HUES48 (cell line): ENCODE data around the gene ICOS.
"Not testable (repeated sequence)": the region's sequence is repeated elsewhere in the genome, so short reads cannot be mapped to it uniquely, and the experiment has no call there.

ENCODE experiments used
- H3K27ac ChIP-seq: one replicate; pipeline ENCODE4 v1.7.0; 2013; ENCODE audit warnings: low read depth, low read length, inconsistent platforms
- H3K27me3 ChIP-seq: 2 replicates; pipeline ENCODE4 v1.6.1; 2013; ENCODE audit warnings: mild to moderate bottlenecking, low read length; ENCODE audit not compliant: control insufficient read depth, insufficient read depth
- H3K36me3 ChIP-seq: 2 replicates; pipeline ENCODE4 v1.6.1; 2013; ENCODE audit warnings: low read length; ENCODE audit not compliant: control insufficient read depth, insufficient read depth
- H3K4me1 ChIP-seq: 2 replicates; pipeline ENCODE4 v1.6.1; 2013; ENCODE audit warnings: mild to moderate bottlenecking, low read length; ENCODE audit not compliant: control insufficient read depth, insufficient read depth
- H3K4me3 ChIP-seq: 2 replicates; pipeline ENCODE4 v1.5.1; 2013; ENCODE audit warnings: mild to moderate bottlenecking, low read depth, low read length
- H3K9ac ChIP-seq: 2 replicates; pipeline ENCODE4 v1.6.1; 2013; ENCODE audit warnings: mild to moderate bottlenecking, low read depth, low read length, moderate library complexity
- H3K9me3 ChIP-seq: 2 replicates; pipeline ENCODE4 v1.6.1; 2013; ENCODE audit warnings: low read length; ENCODE audit not compliant: control insufficient read depth, insufficient read depth

Gene ICOS

DNA sequence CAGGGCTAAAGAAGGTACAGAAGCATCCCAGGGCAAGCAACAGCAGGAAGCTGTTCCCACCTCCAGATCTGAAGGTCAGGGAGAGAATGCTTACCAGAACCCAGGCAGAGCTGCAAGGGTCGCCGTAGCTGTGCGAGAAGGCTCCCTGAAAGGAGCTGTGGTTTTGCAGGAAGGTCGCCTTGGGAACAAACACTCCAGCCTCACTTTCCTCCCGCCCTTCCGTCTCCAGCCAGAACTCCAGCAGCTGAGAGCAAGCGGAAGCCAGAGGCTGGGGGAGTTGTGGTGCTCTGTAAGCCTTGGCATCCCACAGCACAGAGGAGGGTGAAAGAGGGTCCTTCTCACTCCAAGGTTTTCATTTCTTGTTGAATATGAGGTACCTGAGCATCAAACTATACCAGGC lies 18.3 kb upstream of the ICOS start:
- H3K27ac ChIP-seq = no peak overlapping the region
- H3K4me3 ChIP-seq = no peak overlapping the region
- no peaks in the 10 kb centered on the region for H3K4me1 ChIP-seq
- H3K27me3 ChIP-seq = no peaks in the 10 kb centered on the region
- no peaks in the 10 kb centered on the region for H3K36me3 ChIP-seq
- H3K9me3 ChIP-seq = no peaks in the 10 kb centered on the region
- no peak overlapping the region for H3K9ac ChIP-seq

DNA sequence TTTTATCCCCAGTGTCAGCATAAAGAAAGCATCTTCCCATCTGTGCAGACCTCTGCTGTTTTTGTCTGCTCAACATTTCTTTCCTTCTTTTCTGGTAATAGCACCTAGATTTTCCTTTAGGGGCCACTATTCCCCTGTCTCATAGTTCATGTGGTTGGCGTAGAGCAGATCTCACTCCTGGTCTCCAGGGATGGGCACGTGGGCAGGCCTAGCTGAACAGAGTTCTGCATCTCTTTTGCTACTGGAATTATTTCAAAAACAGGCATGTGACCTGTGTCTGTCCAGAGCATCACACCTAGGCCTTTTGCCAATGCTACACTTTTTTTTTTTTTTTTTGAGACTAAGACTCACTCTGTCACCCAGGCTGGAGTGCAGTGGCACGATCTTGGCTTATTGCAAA lies 17.7 kb upstream of the ICOS start:
- Histone ChIP-seq H3K9me3 (no peaks in the 10 kb centered on the region), H3K4me3 (no peak overlapping the region), H3K27me3 (no peaks in the 10 kb centered on the region)

DNA sequence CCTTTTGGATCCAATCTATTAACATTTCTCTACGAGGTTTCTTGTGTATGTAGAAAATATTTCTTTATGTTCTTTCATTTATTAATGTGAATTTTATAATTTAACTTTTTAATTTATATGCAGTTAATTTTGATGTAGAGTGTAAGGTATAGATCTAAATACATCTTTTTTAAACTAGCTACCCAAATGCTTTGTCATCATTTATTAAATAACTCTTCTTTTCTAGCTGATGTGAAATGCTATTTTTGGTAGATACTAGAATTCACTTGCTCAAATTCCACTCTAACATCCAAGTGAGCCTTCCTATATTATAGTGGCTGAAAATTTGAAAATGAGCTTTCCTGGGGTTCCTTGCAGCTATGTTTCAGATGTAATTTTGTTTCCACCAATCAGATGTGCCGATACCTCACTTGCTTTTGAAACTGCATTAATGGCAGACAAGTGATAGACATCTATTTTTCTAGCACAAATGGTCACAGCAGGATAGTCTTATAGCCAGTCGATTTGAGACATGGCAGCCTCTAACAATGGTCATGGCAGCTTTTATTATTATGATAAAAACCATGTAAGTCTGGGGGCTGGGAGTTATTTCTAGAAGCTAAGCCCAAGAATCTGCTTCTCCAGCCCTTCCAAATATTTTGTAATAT lies 10.9 kb upstream of the ICOS start:
- Histone ChIP-seq H3K36me3 (no peaks in the 10 kb centered on the region), H3K4me3 (no peak overlapping the region), H3K4me1 (no peaks in the 10 kb centered on the region)

More for the DNA sequence above, 17.7 kb upstream of the ICOS start:
- no peaks in the 10 kb centered on the region for H3K4me1 ChIP-seq
- H3K27ac ChIP-seq = no peak overlapping the region
- H3K9ac ChIP-seq = no peak overlapping the region
- H3K36me3 ChIP-seq = no peaks in the 10 kb centered on the region

DNA sequence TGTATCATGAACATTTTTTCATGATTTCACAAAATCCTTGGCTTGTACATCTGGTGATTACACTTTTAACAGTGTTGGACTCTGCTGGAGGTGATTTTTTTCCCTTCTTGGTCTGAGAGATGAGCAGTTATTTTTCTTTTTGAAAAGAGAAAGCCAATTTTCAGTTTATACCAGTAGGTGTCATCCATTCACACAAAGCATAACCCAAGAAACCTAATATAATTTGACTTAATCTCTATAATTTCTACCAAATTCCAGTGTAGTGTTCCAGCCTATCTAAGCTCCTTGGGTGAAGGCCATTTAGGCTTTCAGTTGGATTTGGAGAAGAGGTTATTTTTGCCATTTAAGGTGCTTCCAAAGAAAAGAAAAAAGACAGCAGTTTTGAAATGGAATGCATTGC lies 7.7 kb upstream of the ICOS start:
- Histone ChIP-seq H3K27me3 (no peaks in the 10 kb centered on the region), H3K9me3 (no peaks in the 10 kb centered on the region), H3K9ac (no peak overlapping the region), H3K27ac (no peak overlapping the region), H3K36me3 (no peaks in the 10 kb centered on the region), H3K4me3 (no peak overlapping the region), H3K4me1 (no peaks in the 10 kb centered on the region)

More for the DNA sequence above, 10.9 kb upstream of the ICOS start:
- H3K9me3 ChIP-seq = no peaks in the 10 kb centered on the region
- no peak overlapping the region for H3K27ac ChIP-seq
- no peaks in the 10 kb centered on the region for H3K27me3 ChIP-seq
- H3K9ac ChIP-seq = no peak overlapping the region

DNA sequence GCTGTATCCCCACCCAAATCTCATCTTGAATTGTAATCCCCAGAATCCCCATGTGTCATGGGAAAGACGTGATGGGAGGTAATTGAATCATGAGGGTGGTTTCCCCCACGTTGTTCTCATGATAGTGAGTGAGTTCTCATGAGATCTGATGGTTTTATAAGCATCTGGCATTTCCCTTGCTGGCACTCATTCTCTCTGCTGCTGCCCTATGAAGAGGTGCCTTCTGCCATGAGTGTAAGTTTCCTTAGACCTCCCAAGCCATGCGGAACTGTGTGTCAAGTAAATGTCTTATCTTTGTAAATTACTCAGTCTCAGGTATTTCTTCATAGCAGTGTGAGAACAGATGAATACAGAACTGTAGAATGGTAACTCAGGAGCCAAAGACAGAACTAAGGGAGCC lies 5.3 kb upstream of the ICOS start:
- not testable (repeated sequence) for H3K9ac ChIP-seq, H3K27me3 ChIP-seq, H3K4me1 ChIP-seq, H3K36me3 ChIP-seq, H3K27ac ChIP-seq, H3K4me3 ChIP-seq, H3K9me3 ChIP-seq

DNA sequence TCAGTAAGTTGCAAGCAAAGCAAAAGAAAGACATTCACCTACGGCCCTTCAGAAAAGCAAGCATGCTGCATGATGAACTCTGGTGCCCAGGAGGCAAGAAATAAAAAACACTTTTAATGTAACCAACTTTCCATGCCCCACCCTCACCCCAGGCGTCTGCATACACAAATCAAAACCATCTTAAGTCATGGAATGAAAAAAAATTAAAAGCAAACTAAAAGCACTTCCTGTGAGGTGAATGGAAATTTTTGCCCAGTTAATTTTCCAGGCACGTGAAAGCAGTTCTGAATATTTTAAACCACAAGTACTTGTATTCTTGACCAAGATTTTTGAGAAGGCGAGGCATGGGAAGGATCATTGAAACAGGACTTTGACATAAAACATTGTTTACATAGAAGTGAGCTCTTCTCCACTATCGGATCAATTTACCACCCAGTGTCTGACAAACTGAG lies 2.5 kb upstream of the ICOS start:
- Histone ChIP-seq H3K27ac (no peak overlapping the region), H3K9ac (no peak overlapping the region), H3K36me3 (no peaks in the 10 kb centered on the region), H3K4me1 (0 out of 2 replicates have a peak, but pooled peaks cover 6% of the 10 kb centered on the region), H3K27me3 (no peaks in the 10 kb centered on the region), H3K4me3 (no peak overlapping the region), H3K9me3 (no peaks in the 10 kb centered on the region)

DNA sequence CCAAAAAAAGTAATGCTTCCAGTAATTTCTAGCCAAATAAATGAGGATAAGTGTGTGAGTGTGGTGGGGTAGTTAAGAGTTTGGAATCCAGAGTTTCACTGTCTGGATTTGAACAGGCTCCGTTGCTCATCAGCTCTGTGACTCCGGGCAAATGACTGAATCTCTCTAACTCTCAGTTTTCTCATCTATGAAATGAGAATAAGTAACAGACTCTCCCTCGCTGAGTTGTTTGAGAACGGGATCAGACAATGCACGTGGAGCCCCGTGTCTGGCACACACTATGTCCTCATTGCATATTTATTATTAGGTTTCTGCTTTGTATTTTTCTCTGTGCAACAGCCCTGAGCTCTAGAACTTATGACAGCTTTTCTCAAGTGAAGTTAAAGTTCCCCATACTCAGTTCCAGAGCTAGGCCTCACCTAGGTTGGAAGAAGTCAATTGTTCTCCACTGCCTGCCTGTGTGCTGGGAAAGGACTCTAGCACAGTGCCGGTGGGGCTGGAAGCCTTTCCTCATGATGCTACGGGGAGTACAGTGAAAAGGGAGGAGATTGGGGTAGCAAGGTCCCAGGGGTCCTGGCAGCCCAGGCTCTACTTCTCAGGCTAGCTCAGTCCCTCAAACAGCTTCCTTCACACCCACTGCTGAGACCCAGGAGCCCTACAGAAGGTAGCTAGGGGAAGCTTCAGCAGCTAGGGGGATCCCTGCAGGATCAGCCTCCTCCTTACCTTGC lies 1.7 kb upstream of the ICOS start:
- Histone ChIP-seq H3K27me3 (no peaks in the 10 kb centered on the region), H3K27ac (no peak overlapping the region), H3K4me3 (no peak overlapping the region), H3K4me1 (0 out of 2 replicates have a peak, but pooled peaks cover 7% of the 10 kb centered on the region), H3K9me3 (no peaks in the 10 kb centered on the region), H3K9ac (no peak overlapping the region), H3K36me3 (no peaks in the 10 kb centered on the region)

DNA sequence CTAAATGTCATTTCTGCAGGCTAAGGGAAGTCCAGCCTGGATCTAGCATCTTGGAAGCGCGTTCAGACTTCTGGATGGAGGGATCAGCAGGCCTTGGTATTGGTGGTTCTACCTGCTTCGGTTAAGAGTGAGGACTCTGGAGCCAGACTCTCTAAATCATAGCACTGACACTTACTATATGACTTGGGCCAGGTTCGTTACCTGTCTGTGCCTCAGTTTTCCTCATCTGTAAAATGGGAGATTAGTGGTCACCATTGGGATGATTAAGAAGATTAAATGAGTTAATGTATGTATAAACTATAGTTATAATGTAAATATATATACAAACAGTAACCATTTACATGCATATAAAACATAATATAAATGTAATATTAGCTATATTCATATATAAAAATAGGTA lies 995 bp upstream of the ICOS start:
- H3K36me3 ChIP-seq = no peaks in the 10 kb centered on the region
- H3K4me1 ChIP-seq = 0 out of 2 replicates have a peak, but pooled peaks cover 7% of the 10 kb centered on the region
- H3K27ac ChIP-seq = no peak overlapping the region
- no peak overlapping the region for H3K4me3 ChIP-seq
- no peaks in the 10 kb centered on the region for H3K27me3 ChIP-seq
- H3K9me3 ChIP-seq = no peaks in the 10 kb centered on the region
- H3K9ac ChIP-seq = no peak overlapping the region

DNA sequence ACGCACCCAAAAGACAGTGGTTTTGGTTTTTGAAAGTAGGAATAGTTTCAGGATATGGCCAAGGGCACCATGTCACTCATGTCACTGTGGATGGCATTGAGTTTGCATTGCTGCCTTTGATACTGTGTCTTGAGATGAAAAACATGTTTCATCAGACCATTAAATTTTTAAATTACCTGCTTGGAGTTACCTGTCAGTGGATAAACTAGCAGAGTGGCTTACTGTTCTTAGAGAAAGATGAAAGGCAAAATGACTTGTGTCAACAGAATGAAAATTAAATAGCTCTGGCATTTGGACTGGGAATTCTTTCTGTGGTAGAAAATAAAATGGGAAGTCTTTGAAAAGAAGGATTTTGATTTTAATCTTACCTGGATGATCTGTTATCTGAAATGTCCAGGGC lies 386 bp downstream of the ICOS start:
- Histone ChIP-seq H3K9ac (no peak overlapping the region), H3K4me3 (no peak overlapping the region), H3K27me3 (no peaks in the 10 kb centered on the region)

DNA sequence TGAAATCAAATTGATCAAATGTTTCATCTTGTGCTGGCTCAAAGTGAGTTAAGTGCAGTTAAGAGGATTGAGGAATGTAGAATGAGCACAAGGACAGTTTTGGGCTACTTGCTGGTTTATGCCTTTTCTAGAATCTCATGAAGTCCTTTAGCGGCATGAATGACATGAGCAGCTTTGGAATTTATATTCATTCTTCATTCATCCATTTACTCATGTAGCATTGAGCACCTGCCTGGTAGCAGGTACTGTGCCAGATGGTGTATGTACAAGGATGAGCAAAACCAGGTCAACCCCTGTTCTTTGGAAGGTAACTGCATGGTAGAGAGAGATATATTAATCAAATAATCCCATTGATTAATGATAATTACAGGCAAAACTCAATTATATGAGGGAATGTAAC lies 1.2 kb downstream of the ICOS start:
- Histone ChIP-seq H3K36me3 (no peaks in the 10 kb centered on the region), H3K4me3 (no peak overlapping the region), H3K27me3 (no peaks in the 10 kb centered on the region), H3K9me3 (no peaks in the 10 kb centered on the region), H3K4me1 (0 out of 2 replicates have a peak, but pooled peaks cover 7% of the 10 kb centered on the region), H3K9ac (no peak overlapping the region), H3K27ac (no peak overlapping the region)

More for the DNA sequence above, 386 bp downstream of the ICOS start:
- no peak overlapping the region for H3K27ac ChIP-seq
- H3K9me3 ChIP-seq = no peaks in the 10 kb centered on the region
- no peaks in the 10 kb centered on the region for H3K36me3 ChIP-seq
- 0 out of 2 replicates have a peak, but pooled peaks cover 7% of the 10 kb centered on the region for H3K4me1 ChIP-seq

DNA sequence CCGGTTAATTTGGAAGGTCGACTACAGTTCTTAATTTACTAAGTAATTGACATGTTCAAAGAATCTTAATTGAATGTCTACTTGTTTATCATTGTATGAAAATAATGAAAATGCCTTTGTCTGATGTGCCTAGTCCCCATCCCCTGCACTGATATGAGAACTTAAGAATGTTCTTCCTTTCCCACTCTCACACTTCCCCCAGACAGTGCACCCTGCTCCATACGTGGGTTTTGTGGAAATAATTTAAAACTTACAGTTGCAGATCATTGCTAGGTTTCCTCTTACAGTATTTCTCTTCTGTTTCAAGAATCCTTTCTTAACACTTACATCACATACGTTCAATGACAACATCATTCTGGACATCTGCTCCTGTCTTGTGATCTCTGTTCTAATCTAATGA lies 3.5 kb downstream of the ICOS start:
- Histone ChIP-seq H3K4me3 (no peak overlapping the region), H3K4me1 (0 out of 2 replicates have a peak, but pooled peaks cover 7% of the 10 kb centered on the region), H3K27ac (no peak overlapping the region), H3K27me3 (no peaks in the 10 kb centered on the region), H3K36me3 (no peaks in the 10 kb centered on the region), H3K9ac (no peak overlapping the region), H3K9me3 (peaks cover 8% of the 10 kb centered on the region; the same call in 1 of the 2 replicates)
